H9 (cell line): ENCODE data around the gene SEL1L. TPM values are rescaled to one million over a fixed set of nuclear protein-coding genes. Genes with fewer than 3 reads are reported as not detected.

Experiments
- DNase-seq: peaks from one replicate; pipeline ENCODE4 v3.0.0-alpha.2; 2017
- H2AFZ ChIP-seq: one replicate; pipeline ENCODE4 v1.6.1; 2013; ENCODE audit warnings: mild to moderate bottlenecking, low read length, control low read depth, moderate library complexity
- H2AK5ac ChIP-seq: 2 replicates; pipeline ENCODE4 v1.6.1; 2013; ENCODE audit warnings: low read length, control low read depth, mixed read lengths; ENCODE audit not compliant: insufficient read length
- H2BK120ac ChIP-seq: one replicate; pipeline ENCODE4 v1.6.1; 2013; ENCODE audit warnings: low read depth, mild to moderate bottlenecking, low read length, control low read depth, inconsistent platforms; ENCODE audit not compliant: poor library complexity, severe bottlenecking
- H2BK12ac ChIP-seq: 2 replicates; pipeline ENCODE4 v1.6.1; 2013; ENCODE audit warnings: low read length, control low read depth, mixed read lengths, low read depth; ENCODE audit not compliant: insufficient read length
- H2BK15ac ChIP-seq: 2 replicates; pipeline ENCODE4 v1.6.1; 2013; ENCODE audit warnings: low read depth, low read length, control low read depth
- H2BK20ac ChIP-seq: one replicate; pipeline ENCODE4 v1.6.1; 2013; ENCODE audit warnings: low read depth, mild to moderate bottlenecking, low read length, control low read depth, inconsistent platforms; ENCODE audit not compliant: poor library complexity, severe bottlenecking
- H2BK5ac ChIP-seq: 2 replicates; pipeline ENCODE4 v1.6.1; 2013; ENCODE audit warnings: low read length, control low read depth, mixed read lengths; ENCODE audit not compliant: insufficient read length
- H3K14ac ChIP-seq: 2 replicates; pipeline ENCODE4 v1.6.1; 2013; ENCODE audit warnings: low read length, control low read depth; ENCODE audit not compliant: insufficient read depth
- H3K18ac ChIP-seq: 2 replicates; pipeline ENCODE4 v1.6.1; 2013; ENCODE audit warnings: low read depth, mild to moderate bottlenecking, mixed read lengths, low read length, control low read depth; ENCODE audit not compliant: insufficient read length
- H3K23ac ChIP-seq: 2 replicates; pipeline ENCODE4 v1.6.1; 2013; ENCODE audit warnings: low read length, control low read depth, mixed read lengths, low read depth; ENCODE audit not compliant: insufficient read length
- H3K23me2 ChIP-seq: 2 replicates; pipeline ENCODE4 v1.6.1; 2013; ENCODE audit warnings: low read depth, mild to moderate bottlenecking, mixed read lengths, low read length, control low read depth; ENCODE audit not compliant: insufficient read length, poor library complexity, severe bottlenecking
- H3K27ac ChIP-seq: 2 replicates; pipeline ENCODE4 v1.5.1; 2013; ENCODE audit warnings: low read length, control low read depth, mixed read lengths, low read depth; ENCODE audit not compliant: insufficient read length
- H3K27me3 ChIP-seq: 2 replicates; pipeline ENCODE4 v1.6.1; 2013; ENCODE audit warnings: low read length, control low read depth, inconsistent platforms; ENCODE audit not compliant: insufficient read depth
- H3K4ac ChIP-seq: 2 replicates; pipeline ENCODE4 v1.6.1; 2013; ENCODE audit warnings: low read depth, mild to moderate bottlenecking, control low read depth, inconsistent platforms, low read length, moderate library complexity
- H3K4me1 ChIP-seq: 2 replicates; pipeline ENCODE4 v1.6.1; 2013; ENCODE audit warnings: low read length, control low read depth, inconsistent platforms; ENCODE audit not compliant: insufficient read depth
- H3K4me2 ChIP-seq: 2 replicates; pipeline ENCODE4 v1.6.1; 2013; ENCODE audit warnings: low read length, control low read depth, mixed read lengths; ENCODE audit not compliant: insufficient read length, insufficient read depth
- H3K56ac ChIP-seq: 2 replicates; pipeline ENCODE4 v1.6.1; 2013; ENCODE audit warnings: low read depth, mild to moderate bottlenecking, mixed read lengths, low read length, control low read depth; ENCODE audit not compliant: insufficient read length
- H3K79me1 ChIP-seq: 2 replicates; pipeline ENCODE4 v1.6.1; 2013; ENCODE audit warnings: low read depth, mild to moderate bottlenecking, moderate library complexity, low read length, control low read depth, inconsistent platforms; ENCODE audit not compliant: insufficient read depth, poor library complexity, severe bottlenecking
- H3K79me2 ChIP-seq: 2 replicates; pipeline ENCODE4 v1.6.1; 2013; ENCODE audit warnings: low read length, control low read depth, inconsistent platforms; ENCODE audit not compliant: insufficient read depth
- H3K9ac ChIP-seq: 2 replicates; pipeline ENCODE4 v1.6.1; 2013; ENCODE audit warnings: low read length, control low read depth, mixed read lengths; ENCODE audit not compliant: insufficient read length; ENCODE audit errors: extremely low read depth
- H3K9me3 ChIP-seq: one replicate; pipeline ENCODE4 v1.6.1; 2013; ENCODE audit warnings: low read depth, low read length, inconsistent platforms; ENCODE audit not compliant: control insufficient read depth
- H3T11ph ChIP-seq: one replicate; pipeline ENCODE4 v1.6.1; 2013; ENCODE audit warnings: mild to moderate bottlenecking, low read length, control low read depth, inconsistent platforms
- H4K20me1 ChIP-seq: one replicate; pipeline ENCODE4 v1.6.1; 2013; ENCODE audit not compliant: control insufficient read depth, insufficient read length, insufficient read depth
- H4K5ac ChIP-seq: 2 replicates; pipeline ENCODE4 v1.6.1; 2013; ENCODE audit warnings: low read depth, mild to moderate bottlenecking, mixed read lengths, low read length, control low read depth; ENCODE audit not compliant: insufficient read length
- H4K8ac ChIP-seq: replicated peaks from 2 replicates; pipeline ENCODE4 v1.6.1; 2013; ENCODE audit warnings: low read length, control low read depth, mixed read lengths, low read depth; ENCODE audit not compliant: insufficient read length
- H4K91ac ChIP-seq: 2 replicates; pipeline ENCODE4 v1.6.1; 2013; ENCODE audit warnings: low read depth, mild to moderate bottlenecking, moderate library complexity, mixed read lengths, low read length, control low read depth; ENCODE audit not compliant: insufficient read length
- H3K27ac Mint-ChIP-seq, 3 experiments: 2 replicates in 2 of 3; 3 replicates in 1 of 3; pipeline ENCODE4 v1.8.0; 2020 to 2021; ENCODE audit warnings: mixed read lengths in 3 of 3, mild to moderate bottlenecking in 1 of 3, moderate library complexity in 1 of 3
- H3K27me3 Mint-ChIP-seq: 2 replicates; pipeline ENCODE4 v1.8.0; 2021; ENCODE audit warnings: low read depth, mild to moderate bottlenecking, moderate library complexity, mixed read lengths
- H3K36me3 Mint-ChIP-seq, 3 experiments: 2 replicates in 2 of 3; 3 replicates in 1 of 3; pipeline ENCODE4 v1.8.0; 2020 to 2021; ENCODE audit warnings: low read depth in 3 of 3, mixed read lengths in 3 of 3; ENCODE audit not compliant: insufficient read depth in 1 of 3
- H3K4me1 Mint-ChIP-seq, 2 experiments: 2 replicates each; pipeline ENCODE4 v1.8.0; 2020; ENCODE audit warnings: mixed read lengths in 2 of 2
- H3K4me3 Mint-ChIP-seq, 2 experiments: 2 replicates in 1 of 2; 3 replicates in 1 of 2; pipeline ENCODE4 v1.8.0; 2020 to 2021; ENCODE audit warnings: mild to moderate bottlenecking in 2 of 2, mixed read lengths in 2 of 2, moderate library complexity in 1 of 2
- H3K9me3 Mint-ChIP-seq, 2 experiments: 2 replicates in 1 of 2; 3 replicates in 1 of 2; pipeline ENCODE4 v1.8.0; 2020; ENCODE audit warnings: mild to moderate bottlenecking in 2 of 2, mixed read lengths in 2 of 2, moderate library complexity in 1 of 2
- WGBS: extraction: QIAGEN DNeasy Blood & Tissue Kit; methylation state at CpG from one replicate; pipeline ENCODE4 v1.1.7; 2013; ENCODE audit warnings: missing lambda C conversion rate, low lambda C conversion rate, mixed read lengths; ENCODE audit not compliant: insufficient read length; ENCODE audit errors: extremely low coverage; 5-methylcytosine and 5-hydroxymethylcytosine counted together
- total RNA-seq: library from RNA; stranded (reverse); gene quantifications from 2 replicates; pipeline ENCODE4 v1.2.1, GENCODE V29; 2021
- TF ChIP-seq, protein P1 (sequence below): fragments of 200-600 bp; sonication (generic); conservative IDR thresholded peaks from 3 replicates; pipeline ENCODE4 v1.8.0; 2021; ENCODE audit warnings: antibody characterized with exemption, mild to moderate bottlenecking

The SEL1L gene
- total RNA-seq, 1 experiment from 2014 or later, result 27.5 TPM

DNA sequence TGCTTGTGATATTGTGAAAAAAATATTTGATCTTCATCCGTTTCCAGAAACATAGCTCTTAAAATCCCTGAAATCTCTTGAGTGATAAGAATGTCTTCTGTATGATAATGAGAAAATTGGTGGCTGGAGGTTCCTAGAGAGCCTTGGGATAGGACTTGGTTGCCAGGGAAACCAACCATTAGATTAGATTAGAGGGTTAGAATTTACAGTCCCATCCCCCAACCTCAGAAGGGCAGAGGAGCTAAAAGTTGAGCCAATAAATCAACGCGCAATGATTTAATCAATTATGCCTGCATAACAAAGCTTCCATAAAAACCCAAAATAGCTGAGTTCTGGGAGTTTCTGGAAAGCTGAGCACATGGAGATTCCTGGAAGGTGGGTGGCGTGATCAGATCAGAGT is 10.6 kb downstream of the SEL1L start:
- H3K14ac ChIP-seq, result no peak overlapping the region
- Mint-ChIP-seq H3K4me3 (no peak overlapping the region), H3K27ac (no peak overlapping the region)

More for the DNA sequence above, 10.6 kb downstream of the SEL1L start:
- no peaks in the 10 kb centered on the region for H3K27me3 ChIP-seq
- no peak overlapping the region for H2BK120ac ChIP-seq
- no peaks in the 10 kb centered on the region for H4K20me1 ChIP-seq
- H3K4ac ChIP-seq, result no peak overlapping the region
- H3K4me2 ChIP-seq, result no peak overlapping the region
- no peak overlapping the region for H3K23ac ChIP-seq
- no peak overlapping the region for H2BK5ac ChIP-seq
- H3K56ac ChIP-seq, result no peak overlapping the region
- H3K79me1 ChIP-seq, result no peaks in the 10 kb centered on the region
- no peak overlapping the region for H2AFZ ChIP-seq
- Mint-ChIP-seq H3K9me3 (no peaks in the 10 kb centered on the region), H3K27me3 (no peaks in the 10 kb centered on the region), H3K36me3 (peaks cover 0 to 25% (median 19%) of the 10 kb centered on the region in 3 experiments; a peak in 5 of 7 replicates), H3K4me1 (no peaks in the 10 kb centered on the region)
- no peaks in the 10 kb centered on the region for H3K79me2 ChIP-seq
- H3T11ph ChIP-seq, result no peak overlapping the region
- no peaks in the 10 kb centered on the region for H3K4me1 ChIP-seq
- no peak overlapping the region for H2AK5ac ChIP-seq
- H4K8ac ChIP-seq, result no peak overlapping the region
- TF ChIP-seq, protein P1, sequence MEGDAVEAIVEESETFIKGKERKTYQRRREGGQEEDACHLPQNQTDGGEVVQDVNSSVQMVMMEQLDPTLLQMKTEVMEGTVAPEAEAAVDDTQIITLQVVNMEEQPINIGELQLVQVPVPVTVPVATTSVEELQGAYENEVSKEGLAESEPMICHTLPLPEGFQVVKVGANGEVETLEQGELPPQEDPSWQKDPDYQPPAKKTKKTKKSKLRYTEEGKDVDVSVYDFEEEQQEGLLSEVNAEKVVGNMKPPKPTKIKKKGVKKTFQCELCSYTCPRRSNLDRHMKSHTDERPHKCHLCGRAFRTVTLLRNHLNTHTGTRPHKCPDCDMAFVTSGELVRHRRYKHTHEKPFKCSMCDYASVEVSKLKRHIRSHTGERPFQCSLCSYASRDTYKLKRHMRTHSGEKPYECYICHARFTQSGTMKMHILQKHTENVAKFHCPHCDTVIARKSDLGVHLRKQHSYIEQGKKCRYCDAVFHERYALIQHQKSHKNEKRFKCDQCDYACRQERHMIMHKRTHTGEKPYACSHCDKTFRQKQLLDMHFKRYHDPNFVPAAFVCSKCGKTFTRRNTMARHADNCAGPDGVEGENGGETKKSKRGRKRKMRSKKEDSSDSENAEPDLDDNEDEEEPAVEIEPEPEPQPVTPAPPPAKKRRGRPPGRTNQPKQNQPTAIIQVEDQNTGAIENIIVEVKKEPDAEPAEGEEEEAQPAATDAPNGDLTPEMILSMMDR, result no peak
- H3K9me3 ChIP-seq, result no peaks in the 10 kb centered on the region
- no peak overlapping the region for H2BK15ac ChIP-seq
- H2BK20ac ChIP-seq, result no peak overlapping the region
- no peaks in the 10 kb centered on the region for H3K23me2 ChIP-seq
- no peak for DNase-seq
- H3K18ac ChIP-seq, result no peak overlapping the region
- no peak overlapping the region for H3K27ac ChIP-seq
- H3K9ac ChIP-seq, result no peak overlapping the region
- WGBS, result no CpG with 5 or more reads among the region's 4 CpGs
- no peak overlapping the region for H2BK12ac ChIP-seq
- H4K91ac ChIP-seq, result no peak overlapping the region
- no peak overlapping the region for H4K5ac ChIP-seq
